Psoas muscle (tissue), 8 donors: ENCODE data around the gene CNNM1. TPM values are rescaled to one million over a fixed set of nuclear protein-coding genes. Genes with fewer than 3 reads are reported as not detected.

Source experiments
- ATAC-seq, 4 donors: fragments of 200-7000 bp; cut with Tn5 transposase; one replicate each; pipeline ENCODE4 v1.9.1; 2020; ENCODE audit warnings: moderate library complexity in 3 of 4, mild to moderate bottlenecking in 2 of 4
- DNase-seq, 2 donors: peaks; one replicate each; pipeline ENCODE4 v3.0.0-alpha.2; 2020
- H3K27ac ChIP-seq: fragments of 200-600 bp; one replicate; pipeline ENCODE4 v1.8.0; 2022
- H3K27me3 ChIP-seq, 3 donors: fragments of 200-600 bp in 1 of 3; one replicate each; pipeline versions ENCODE4 v1.6.1 to v1.8.0; 2013 to 2022; ENCODE audit warnings: low read length in 2 of 3, mild to moderate bottlenecking in 2 of 3, moderate library complexity in 1 of 3; ENCODE audit not compliant: insufficient read depth in 3 of 3
- H3K36me3 ChIP-seq, 2 donors: fragments of 200-600 bp in 1 of 2; one replicate each; pipeline versions ENCODE4 v1.6.1 to v1.8.0; 2013 to 2022; ENCODE audit warnings: low read depth in 1 of 2, mild to moderate bottlenecking in 1 of 2, moderate library complexity in 1 of 2; ENCODE audit not compliant: insufficient read depth in 1 of 2
- H3K4me1 ChIP-seq: fragments of 200-600 bp; one replicate; pipeline ENCODE4 v1.8.0; 2022
- H3K4me3 ChIP-seq: fragments of 200-600 bp; one replicate; pipeline ENCODE4 v1.8.0; 2022; ENCODE audit warnings: mild to moderate bottlenecking
- H3K9me3 ChIP-seq: fragments of 200-600 bp; one replicate; pipeline ENCODE4 v1.8.0; 2022
- CTCF ChIP-seq: fragments of 200-600 bp; IDR thresholded peaks from one replicate; pipeline ENCODE4 v1.8.0; 2022; ENCODE audit warnings: antibody characterized with exemption
- WGBS, 3 donors: extraction: QIAGEN DNeasy Blood & Tissue Kit; methylation state at CpG; one replicate each; pipeline versions ENCODE4 v1.1.6 to v1.1.7; 2013; 5-methylcytosine and 5-hydroxymethylcytosine counted together
- intact Hi-C, 2 donors: fragments of 100-400 bp; cut with DNase I; formaldehyde crosslinking; loops; one replicate each; pipeline versions ENCODE4 v1.11.0 to v1.14.2; 2022
- polyA plus RNA-seq, 3 donors: library from polyadenylated mRNA; stranded (reverse); fragments of 200-250 nt; gene quantifications; one replicate each; pipeline ENCODE4 v1.2.3, GENCODE V29; 2013
- total RNA-seq, 4 donors: library from RNA; stranded (reverse); fragmentation: NEBNext Ultra II Directional in 2 of 4; extraction: Animal tissue kit (Norgen Biotek cat#: 25700) in 2 of 4; gene quantifications; one replicate each; pipeline versions ENCODE4 v1.2.1 to v1.2.4, GENCODE V29; 2021 to 2023
- donor health status: healthy with polysubstance abuse.
- donor health status: DM: no; HTN: no; CAD: no; lungs with moderate emphysema.
- donor health status: Bipolar disorder and iron deficiency.
- donor health status: healthy.
- donor health status: DM: yes; HTN: yes; CAD: no.
- donor health status: DM: no; HTN: no; CAD: no.
- donor health status: DM: no; HTN: no; CAD: no.
- donor health status: DM: yes; HTN: yes; CAD: no.

The CNNM1 gene
- total and polyA plus RNA-seq, 7 donors, result 0.01 TPM; not detected in 6

- Histone ChIP-seq H3K27ac (no peak overlapping the region), H3K9me3 (no peaks in the 10 kb centered on the region), H3K4me3 (no peak overlapping the region), H3K36me3 (no peaks in the 10 kb centered on the region), H3K27me3 (peaks cover 0 to 18% (median 0%) of the 10 kb centered on the region in 3 donors), H3K4me1 (no peaks in the 10 kb centered on the region)
- intact Hi-C loops, result no loop called here
- ATAC-seq, result no peak
- TF ChIP-seq CTCF, result no peak
- DNase-seq, result no peak
Measured at GRCh38 chr10:99337901-99338300, 8.7 kb downstream of the CNNM1 start.

- ATAC-seq (no peak), DNase-seq (no peak)
- H3K27me3 ChIP-seq, result peaks cover 0 to 9% (median 0%) of the 10 kb centered on the region in 3 donors
- H3K36me3 ChIP-seq, result no peaks in the 10 kb centered on the region
- intact Hi-C loops, result no loop called here
- H3K9me3 ChIP-seq, result no peaks in the 10 kb centered on the region
- no peak overlapping the region for H3K4me3 ChIP-seq
- 40 to 59% (median 54%) methylated on average over 1 of the region's 1 CpG for WGBS, 3 donors
- no peaks in the 10 kb centered on the region for H3K4me1 ChIP-seq
- TF ChIP-seq CTCF, result no peak
- H3K27ac ChIP-seq, result no peak overlapping the region
Measured at GRCh38 chr10:99339077-99339476, 9.9 kb downstream of the CNNM1 start.

- Histone ChIP-seq H3K36me3 (no peaks in the 10 kb centered on the region), H3K27ac (no peak overlapping the region), H3K9me3 (no peaks in the 10 kb centered on the region), H3K4me3 (no peak overlapping the region), H3K4me1 (no peaks in the 10 kb centered on the region), H3K27me3 (peaks cover 0 to 6% (median 0%) of the 10 kb centered on the region in 3 donors)
- ATAC-seq (no peak), DNase-seq (no peak)
- WGBS, 3 donors, result 48 to 63% (median 54%) methylated on average over 3 of the region's 3 CpGs
- no peak for TF ChIP-seq CTCF
- intact Hi-C loops, result no loop called here
Measured at GRCh38 chr10:99339563-99340047, 10.4 kb downstream of the CNNM1 start.

GRCh38 chr10:99340650-99341049 is 11.5 kb downstream of the CNNM1 start:
- Histone ChIP-seq H3K36me3 (no peaks in the 10 kb centered on the region), H3K9me3 (no peaks in the 10 kb centered on the region), H3K27ac (no peak overlapping the region), H3K4me1 (no peaks in the 10 kb centered on the region), H3K27me3 (peaks cover 0 to 6% (median 0%) of the 10 kb centered on the region in 3 donors), H3K4me3 (no peak overlapping the region)
- 91 to 94% (median 93%) methylated on average over 3 of the region's 3 CpGs for WGBS, 3 donors
- DNase-seq, result no peak
- no peak for TF ChIP-seq CTCF
- intact Hi-C loops, result no loop called here
- ATAC-seq, result no peak

- intact Hi-C loops, result no loop called here
- Histone ChIP-seq H3K27me3 (peaks cover 0 to 6% (median 0%) of the 10 kb centered on the region in 3 donors), H3K4me1 (no peaks in the 10 kb centered on the region), H3K36me3 (no peaks in the 10 kb centered on the region), H3K4me3 (no peak overlapping the region), H3K27ac (no peak overlapping the region), H3K9me3 (no peaks in the 10 kb centered on the region)
- ATAC-seq (no peak), DNase-seq (no peak)
- WGBS, 3 donors, result 56 to 63% (median 61%) methylated on average over 3 of the region's 3 CpGs
- no peak for TF ChIP-seq CTCF
Measured at GRCh38 chr10:99341248-99341647, 12.1 kb downstream of the CNNM1 start.
